Activated T-cell treated with anti-CD3 and anti-CD28 coated beads for 4 hours (primary cell): ENCODE measurements around the gene BCL2.

Experiments used
- DNase-seq: peaks from one replicate; pipeline ENCODE4 v3.0.0-alpha.2; 2020

Gene BCL2

DNA sequence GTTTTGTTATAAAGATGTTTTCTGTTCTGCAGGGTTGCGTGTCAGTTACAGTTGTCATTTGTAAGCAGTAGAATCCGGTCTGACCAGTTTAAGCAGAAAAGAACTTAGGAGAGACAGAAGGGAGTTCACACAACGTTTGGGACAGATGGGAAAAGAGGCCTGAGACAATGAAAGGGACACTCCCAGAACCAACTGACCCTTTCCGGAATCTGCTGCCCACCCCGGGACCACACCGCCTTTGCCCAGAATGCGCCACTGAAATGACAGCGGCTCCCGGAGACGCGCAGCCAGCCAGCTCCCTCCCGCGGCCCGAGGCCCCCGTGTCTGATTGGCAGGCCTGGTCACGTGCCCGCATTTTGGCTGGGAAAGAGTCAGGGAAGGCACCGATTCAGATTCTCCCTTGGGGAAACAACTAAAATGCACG is 244.6 kb downstream of the BCL2 start:
- peak; percentile 38 for DNase-seq

GRCh38 chr18:63073481-63073880 is 246.1 kb downstream of the BCL2 start:
- DNase-seq = no peak
